Measurements from ENCODE around the gene DPEP2. TPM values are rescaled to one million over a fixed set of nuclear protein-coding genes. Genes with fewer than 3 reads are reported as not detected.

The DPEP2 gene
- total and polyA plus RNA-seq, 2 of the 4 experiments (the other 2 are of a cell fraction): not detected

DNA sequence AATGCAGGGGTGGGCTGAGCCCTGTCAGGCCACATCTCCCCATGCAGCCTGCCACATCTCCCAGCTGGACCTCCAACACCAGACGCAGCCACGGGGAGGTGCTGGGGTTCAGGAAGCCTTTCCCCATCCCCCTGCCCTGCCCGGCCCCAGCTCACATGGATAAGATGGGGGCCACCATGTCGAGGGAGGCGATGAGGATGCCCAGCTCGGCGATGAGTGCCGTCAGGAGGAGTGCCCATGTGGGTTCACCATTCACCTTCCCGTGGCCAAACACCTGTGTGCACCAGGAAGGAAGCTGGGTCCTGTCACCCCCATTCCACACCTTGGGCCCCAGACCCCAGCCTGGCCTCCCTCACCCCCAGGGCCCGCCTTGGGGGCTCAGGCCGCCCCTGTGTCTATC, 49.6 kb downstream of the DPEP2 start:
- Histone ChIP-seq H2BK5ac (ENCODE audit: low read depth, low read length, poor library complexity, severe bottlenecking) (no peak overlapping the region), H3K36me3 (ENCODE audit: control insufficient read depth, insufficient read depth, low read length) (peaks cover 92% of the 10 kb centered on the region), H2BK15ac (ENCODE audit: low read depth, low read length) (no peak overlapping the region), H2AFZ (replicated peaks; ENCODE audit: low read length, poor library complexity) (no peak overlapping the region), H4K20me1 (ENCODE audit: insufficient read depth, low read length) (peaks cover 52% of the 10 kb centered on the region), H2AK5ac (ENCODE audit: low read depth, low read length) (no peak overlapping the region), H3K14ac (replicated peaks; ENCODE audit: low read depth, low read length) (no peak overlapping the region), H4K8ac (ENCODE audit: low read depth in 2 of 2, low read length in 2 of 2) (no peak overlapping the region), H3K4ac (ENCODE audit: low read depth, low read length) (no peak overlapping the region), H2BK120ac (ENCODE audit: low read depth, low read length) (no peak overlapping the region), H3K4me3 (ENCODE audit: insufficient read depth, low read depth, low read length) (no peak overlapping the region), H3K23ac (ENCODE audit: low read depth, low read length) (no peak overlapping the region), H3K4me1 (ENCODE audit: control insufficient read depth, insufficient read depth, low read length) (peaks cover 3% of the 10 kb centered on the region; the same call in 1 of the 2 replicates), H2AK9ac (replicated peaks; ENCODE audit: low read depth, low read length, poor library complexity) (no peak overlapping the region), H4K5ac (ENCODE audit: low read depth, low read length) (no peak overlapping the region), H3K56ac (ENCODE audit: extremely low read depth, insufficient read depth, low read length) (no peak overlapping the region), H3K27me3 (ENCODE audit: control insufficient read depth, insufficient read depth, low read length) (no peaks in the 10 kb centered on the region), H3K9me3 (ENCODE audit: control insufficient read depth, insufficient read depth, low read length) (no peaks in the 10 kb centered on the region), H3K27ac (ENCODE audit: insufficient read depth, low read length) (no peak overlapping the region), H2BK20ac (ENCODE audit: low read depth, low read length) (no peak overlapping the region), H3K18ac (ENCODE audit: low read depth, low read length) (no peak overlapping the region), H4K91ac (ENCODE audit: insufficient read depth, low read depth, low read length) (no peak overlapping the region), H3K4me2 (ENCODE audit: low read depth, low read length) (no peak overlapping the region), H3K79me1 (ENCODE audit: low read depth in 1 of 2, low read length in 2 of 2) (peaks cover 30 to 85% of the 10 kb centered on the region in 2 experiments), H3K9ac (ENCODE audit: low read depth, low read length) (no peak overlapping the region), H3K9me1 (ENCODE audit: insufficient read depth, low read length) (no peaks in the 10 kb centered on the region)
- dilution Hi-C loops (cut with HindIII; ENCODE audit: low sequenced_read_pairs, unreplicated experiment) (no loop called here), intact Hi-C loops (cut with micrococcal nuclease) (no loop called here), in situ Hi-C loops (cut with MboI; ENCODE audit: low sequenced_read_pairs) (loop anchor here (25.0 kb wide), 1 partner anchor 412 kb away; the partner anchor contains the start of gene RIPOR1)
- DNase-seq: no peak
- BruUV-seq (replicated peaks): no TSS peak
- TF ChIP-seq MAFK (IDR thresholded peaks at IDR 0.05; ENCODE audit: low read depth, low read length) (no peak), BHLHE40 (IDR thresholded peaks at IDR 0.05; ENCODE audit: low read depth, low read length) (no peak)
- ChIA-PET CTCF (no interaction called here), POLR2A (ENCODE audit: unreplicated experiment) (no interaction called here)
- no peak for ATAC-seq (ENCODE audit: low read depth)
- WGBS, 2 experiments (ENCODE audit: extremely low coverage in 2 of 2, insufficient read length in 1 of 2): 93% methylated on average over 6 of the region's 11 CpGs; no CpG with 5 or more reads in 1 of the 2 experiments

All from IMR-90 (cell line).